GM12873 (cell line): Measurements from ENCODE around the gene HSBP1.

Source experiments
- TF ChIP-seq, protein P1 (sequence below): IDR thresholded peaks from 2 replicates; pipeline ENCODE4 v1.5.1; 2012; ENCODE audit warnings: low read depth, mild to moderate bottlenecking, moderate library complexity, low read length, control low read depth; ENCODE audit not compliant: insufficient read depth; ENCODE audit errors: missing control alignments

Gene HSBP1

DNA sequence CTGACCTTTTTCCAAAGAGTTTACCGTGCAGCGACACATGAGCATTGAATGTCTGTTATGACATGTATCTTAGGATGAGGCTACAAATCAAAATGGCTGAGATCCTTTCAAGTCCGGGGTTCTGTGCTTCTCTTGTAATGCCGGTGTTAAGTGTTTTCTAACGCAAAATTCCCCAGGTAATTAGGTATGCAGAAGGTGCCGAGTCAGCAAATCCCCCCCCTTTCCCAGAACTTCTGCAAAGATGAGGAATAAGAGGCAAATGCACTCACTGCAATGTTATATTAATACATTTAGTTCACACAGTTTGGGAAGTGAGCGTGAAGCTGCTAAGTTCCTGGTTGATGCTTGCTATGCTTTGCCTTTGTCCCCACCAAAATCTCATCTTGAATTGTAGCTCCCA, 54.9 kb downstream of the HSBP1 start:
- TF ChIP-seq, protein P1, sequence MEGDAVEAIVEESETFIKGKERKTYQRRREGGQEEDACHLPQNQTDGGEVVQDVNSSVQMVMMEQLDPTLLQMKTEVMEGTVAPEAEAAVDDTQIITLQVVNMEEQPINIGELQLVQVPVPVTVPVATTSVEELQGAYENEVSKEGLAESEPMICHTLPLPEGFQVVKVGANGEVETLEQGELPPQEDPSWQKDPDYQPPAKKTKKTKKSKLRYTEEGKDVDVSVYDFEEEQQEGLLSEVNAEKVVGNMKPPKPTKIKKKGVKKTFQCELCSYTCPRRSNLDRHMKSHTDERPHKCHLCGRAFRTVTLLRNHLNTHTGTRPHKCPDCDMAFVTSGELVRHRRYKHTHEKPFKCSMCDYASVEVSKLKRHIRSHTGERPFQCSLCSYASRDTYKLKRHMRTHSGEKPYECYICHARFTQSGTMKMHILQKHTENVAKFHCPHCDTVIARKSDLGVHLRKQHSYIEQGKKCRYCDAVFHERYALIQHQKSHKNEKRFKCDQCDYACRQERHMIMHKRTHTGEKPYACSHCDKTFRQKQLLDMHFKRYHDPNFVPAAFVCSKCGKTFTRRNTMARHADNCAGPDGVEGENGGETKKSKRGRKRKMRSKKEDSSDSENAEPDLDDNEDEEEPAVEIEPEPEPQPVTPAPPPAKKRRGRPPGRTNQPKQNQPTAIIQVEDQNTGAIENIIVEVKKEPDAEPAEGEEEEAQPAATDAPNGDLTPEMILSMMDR = no peak

DNA sequence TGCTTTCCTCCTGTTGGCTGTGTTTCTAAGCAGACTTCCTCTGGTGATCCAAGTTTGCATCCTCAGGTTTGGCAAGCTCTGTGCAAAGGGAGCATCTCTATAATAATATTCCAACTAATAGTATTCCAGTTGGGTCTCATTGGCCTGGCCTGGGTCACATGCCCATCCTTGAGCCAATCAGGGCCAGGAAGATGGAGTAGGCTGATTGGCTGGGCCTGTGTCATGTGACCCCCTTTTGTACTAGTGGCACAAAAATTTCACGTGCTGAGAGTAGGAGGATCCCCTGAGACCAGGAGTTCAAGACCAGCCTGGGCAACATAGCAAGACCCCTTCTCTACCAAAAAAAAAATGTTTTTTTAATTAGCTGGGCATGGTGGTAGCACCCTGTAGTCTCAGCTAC, 55.9 kb downstream of the HSBP1 start:
- TF ChIP-seq, protein P1 = no peak
